Hematopoietic multipotent progenitor cell treated with erythropoietin and hydrocortisone succinate and interleukin-3 and kit ligand, for 6 days (in vitro differentiated cells): ENCODE measurements around the gene MORN1.

Experiments used
- DNase-seq: peaks from one replicate; pipeline ENCODE4 v3.0.0-alpha.2; 2015

MORN1 gene

GRCh38 chr1:2372551-2373490 is 18.5 kb downstream of the MORN1 start:
- no peak for DNase-seq

- DNase-seq: peak; percentile 33
Observed at GRCh38 chr1:2368053-2368744, 23.2 kb downstream of the MORN1 start.

GRCh38 chr1:2363847-2364513 is 27.4 kb downstream of the MORN1 start:
- DNase-seq: no peak

GRCh38 chr1:2360588-2361364 is 30.6 kb downstream of the MORN1 start:
- no peak for DNase-seq

- DNase-seq: no peak
Observed at GRCh38 chr1:2358651-2359640, 32.4 kb downstream of the MORN1 start.

GRCh38 chr1:2358072-2358471 is 33.3 kb downstream of the MORN1 start:
- DNase-seq: no peak

GRCh38 chr1:2356911-2357845 is 34.2 kb downstream of the MORN1 start:
- no peak for DNase-seq

GRCh38 chr1:2356401-2356800 is 35.0 kb downstream of the MORN1 start:
- no peak for DNase-seq

GRCh38 chr1:2355373-2356261 is 35.7 kb downstream of the MORN1 start:
- no peak for DNase-seq

- no peak for DNase-seq
Observed at GRCh38 chr1:2354511-2355372, 36.6 kb downstream of the MORN1 start.

- DNase-seq: no peak
Observed at GRCh38 chr1:2353551-2354438, 37.6 kb downstream of the MORN1 start.

- DNase-seq: no peak
Observed at GRCh38 chr1:2352897-2353550, 38.3 kb downstream of the MORN1 start.

- no peak for DNase-seq
Observed at GRCh38 chr1:2352341-2352896, 38.9 kb downstream of the MORN1 start.

- DNase-seq: no peak
Observed at GRCh38 chr1:2351723-2352122, 39.6 kb downstream of the MORN1 start.

GRCh38 chr1:2350911-2351655 is 40.3 kb downstream of the MORN1 start:
- no peak for DNase-seq
